NCI-H1436 treated with DMSO at 0.1 percent for 48 hours (cell line): ENCODE data around the gene MEAF6.
"Not testable (repeated sequence)": the region's sequence is repeated elsewhere in the genome, so short reads cannot be mapped to it uniquely, and the experiment has no call there.

Experiments
- DNase-seq: peaks from one replicate; lab custom pipeline; 2025; lab: John Stamatoyannopoulos, UW

The MEAF6 gene

DNA sequence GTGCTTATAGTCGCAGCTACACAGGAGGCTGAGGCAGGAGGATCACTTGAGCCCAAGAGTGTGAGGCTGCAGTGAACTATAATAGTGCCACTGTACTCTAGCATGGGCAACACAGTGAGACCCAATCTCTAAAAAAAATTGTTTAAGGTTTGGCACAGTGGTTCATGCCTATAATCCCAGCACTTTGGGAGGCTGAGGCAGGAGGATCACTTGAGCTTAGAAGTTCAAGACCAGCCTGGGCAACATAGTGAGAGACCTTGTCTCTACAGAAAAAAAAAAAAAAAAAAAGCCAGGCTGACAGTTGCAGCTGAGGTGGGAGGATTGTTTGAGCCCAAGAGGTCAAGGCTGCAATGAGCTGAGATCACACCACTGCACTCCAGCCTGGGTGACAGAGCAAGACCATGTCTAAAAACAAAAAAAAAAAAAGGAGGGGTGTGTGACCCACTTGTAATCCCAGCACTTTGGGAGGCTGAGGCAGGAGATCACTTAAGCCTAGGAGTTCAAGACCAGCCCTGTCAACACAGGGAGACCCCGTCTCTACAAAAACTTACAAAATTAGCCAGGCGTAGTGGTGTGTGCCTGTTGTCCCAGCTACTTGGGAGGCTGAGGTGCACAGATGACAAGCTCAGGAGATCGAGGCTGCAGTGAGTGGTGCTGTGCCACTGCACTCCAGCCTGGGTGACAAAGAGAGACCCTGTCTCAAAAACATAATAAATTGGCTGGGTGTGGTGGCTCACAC is 18.0 kb upstream of the MEAF6 start:
- DNase-seq, result not testable (repeated sequence)

DNA sequence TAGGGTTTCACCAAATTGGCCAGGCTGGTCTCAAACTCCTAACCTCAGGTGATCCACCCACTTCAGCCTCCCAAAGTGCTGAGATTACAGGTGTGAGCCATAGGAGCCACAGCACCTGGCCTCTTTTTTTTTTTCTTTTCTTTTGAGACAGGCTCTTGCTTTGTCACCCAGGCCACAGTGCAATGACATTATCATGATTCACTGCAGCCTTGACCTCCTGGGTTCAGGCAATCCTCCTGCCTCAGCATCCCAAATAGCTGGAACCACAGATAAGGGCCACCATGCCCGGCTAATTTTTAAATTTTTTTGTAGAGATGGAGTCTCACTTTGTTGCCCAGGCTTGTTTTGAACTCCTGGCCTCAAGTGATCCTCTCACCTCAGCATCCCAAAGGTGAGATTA is 15.3 kb upstream of the MEAF6 start:
- DNase-seq, result not testable (repeated sequence)

DNA sequence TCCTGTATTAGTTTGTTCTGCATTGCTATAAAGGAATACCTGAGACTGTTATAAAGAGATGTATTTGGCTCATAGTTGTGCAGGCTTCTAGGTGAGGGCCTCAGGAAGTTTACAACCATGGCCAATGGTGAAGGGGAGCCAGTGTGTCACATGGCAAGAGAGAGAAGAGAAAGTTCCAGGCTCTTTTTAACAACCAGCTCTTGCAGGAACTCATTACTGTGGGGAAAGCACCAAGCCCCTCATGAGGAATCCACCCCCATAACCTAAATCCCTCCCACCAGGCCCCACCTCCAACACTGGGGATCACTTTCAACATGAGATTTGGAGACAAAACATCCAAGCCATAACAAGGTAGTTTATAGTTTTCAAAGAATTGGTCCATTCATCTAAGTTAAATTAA is 5.0 kb upstream of the MEAF6 start:
- no peak for DNase-seq

DNA sequence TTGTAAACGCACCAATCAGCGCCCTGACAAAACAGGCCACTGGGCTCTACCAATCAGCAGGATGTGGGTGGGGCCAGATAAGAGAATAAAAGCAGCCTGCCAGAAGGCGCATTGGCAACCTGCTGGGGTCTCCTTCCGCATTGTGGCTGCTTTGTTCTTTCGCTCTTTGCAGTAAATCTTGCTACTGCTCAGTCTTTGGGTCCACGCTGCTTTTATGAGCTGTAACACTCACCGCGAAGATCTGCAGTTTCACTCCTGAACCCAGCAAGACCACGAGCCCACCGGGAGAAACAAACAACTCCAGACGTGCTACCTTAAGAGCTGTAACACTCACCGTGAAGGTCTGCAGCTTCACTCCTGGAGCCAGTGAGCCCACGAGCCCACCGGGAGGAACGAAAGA is 4.4 kb upstream of the MEAF6 start:
- DNase-seq, result not testable (repeated sequence)

DNA sequence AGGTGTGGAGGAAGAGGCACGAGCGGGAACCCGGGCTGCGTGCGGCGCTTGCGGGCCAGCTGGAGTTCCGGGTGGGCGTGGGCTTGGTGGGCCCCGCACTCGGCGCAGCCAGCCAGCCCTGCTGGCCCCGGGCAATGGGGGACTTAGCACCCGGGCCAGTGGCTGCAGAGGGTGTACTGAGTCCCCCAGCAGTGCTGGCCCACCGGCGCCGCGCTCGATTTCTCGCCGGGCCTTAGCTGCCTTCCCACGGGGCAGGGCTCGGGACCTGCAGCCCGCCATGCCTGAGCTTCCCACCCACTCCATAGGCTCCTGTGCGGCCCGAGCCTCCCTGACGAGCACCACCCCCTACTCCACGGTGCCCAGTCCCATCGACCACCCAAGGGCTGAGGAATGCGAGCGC is 3.7 kb upstream of the MEAF6 start:
- DNase-seq, result not testable (repeated sequence)

DNA sequence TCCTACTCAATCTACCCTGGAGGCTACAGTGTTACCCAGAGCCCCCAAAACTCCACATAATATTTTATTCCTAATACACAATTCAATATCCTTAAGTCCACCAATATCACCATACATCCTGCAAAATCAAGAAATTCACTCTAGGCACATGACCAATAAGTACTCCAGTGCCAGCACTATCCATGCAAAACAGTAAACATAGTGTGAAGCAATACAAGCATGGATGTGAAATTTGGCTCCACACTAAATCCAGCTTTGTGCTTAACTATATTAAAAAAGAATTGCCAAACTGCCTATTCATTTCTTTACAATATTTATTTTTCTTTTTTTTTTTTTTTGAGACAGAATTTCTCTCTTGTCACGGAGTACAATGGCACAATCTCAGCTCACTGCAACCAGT is 3.0 kb upstream of the MEAF6 start:
- no peak for DNase-seq

DNA sequence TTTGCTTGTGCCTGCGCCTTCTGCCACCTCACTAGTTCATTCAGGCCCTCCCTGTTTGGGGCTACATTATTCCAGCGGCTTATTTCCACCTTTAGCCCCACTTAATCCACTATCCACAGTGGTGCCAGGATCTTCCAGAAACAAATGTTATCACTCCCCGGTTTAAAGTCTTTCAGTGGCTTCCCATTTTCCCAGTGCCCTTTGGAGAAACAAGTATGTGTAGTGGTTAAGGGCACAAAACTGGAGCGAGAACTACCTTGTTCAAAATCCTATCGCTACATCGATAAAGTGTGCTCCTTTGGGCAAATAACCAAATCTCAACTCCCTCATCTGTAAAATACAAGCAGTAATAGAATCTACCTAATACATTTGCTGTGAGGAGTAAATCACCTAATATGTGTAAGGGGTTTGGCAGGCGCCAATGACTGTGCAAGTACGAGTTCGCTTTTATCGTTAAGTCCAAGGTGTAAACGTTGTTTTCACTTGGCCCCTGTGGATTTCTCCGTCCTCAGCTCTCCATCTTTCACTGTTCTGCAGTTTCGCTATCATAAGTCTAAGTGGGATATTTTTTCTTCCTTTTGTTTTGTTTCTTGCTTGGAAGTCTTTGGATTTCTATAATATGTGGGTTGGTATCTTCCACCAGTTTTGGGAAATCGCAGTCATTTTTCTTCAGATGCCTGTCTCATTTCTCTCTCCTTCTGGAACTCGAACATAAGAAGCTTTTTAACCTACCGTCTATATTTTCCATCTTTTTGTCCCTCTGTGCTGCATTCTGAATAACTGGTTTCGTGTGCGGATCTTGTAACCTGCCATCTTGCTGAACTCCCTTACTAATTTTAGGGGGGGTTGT is 844 bp upstream of the MEAF6 start:
- no peak for DNase-seq

DNA sequence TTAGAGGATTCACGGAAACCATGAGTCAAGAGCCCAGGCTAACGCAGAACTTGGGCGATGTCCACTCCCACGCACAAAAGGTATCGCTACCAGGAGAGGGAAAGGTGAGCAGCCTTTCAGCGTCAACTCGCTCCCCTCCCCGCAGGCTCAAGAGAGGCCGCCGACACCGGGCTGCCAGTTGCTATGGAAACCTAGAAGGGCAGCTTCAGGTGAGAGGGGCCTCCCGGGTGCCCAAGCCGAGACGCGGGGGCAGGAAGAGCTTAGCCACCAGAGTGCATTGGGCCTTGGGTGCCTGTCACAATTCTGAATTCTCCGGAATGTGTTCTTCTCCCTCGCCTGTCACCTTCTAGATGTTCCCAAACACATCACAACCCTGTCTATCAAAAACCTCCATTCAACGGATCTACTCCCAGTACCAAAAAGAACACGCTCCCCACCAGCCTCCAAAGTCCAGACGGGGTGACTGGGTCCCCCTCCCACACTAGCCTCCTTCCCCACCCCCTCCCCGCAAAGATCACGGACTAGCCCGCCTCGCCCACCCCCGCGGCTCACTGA is 694 bp downstream of the MEAF6 start:
- no peak for DNase-seq

DNA sequence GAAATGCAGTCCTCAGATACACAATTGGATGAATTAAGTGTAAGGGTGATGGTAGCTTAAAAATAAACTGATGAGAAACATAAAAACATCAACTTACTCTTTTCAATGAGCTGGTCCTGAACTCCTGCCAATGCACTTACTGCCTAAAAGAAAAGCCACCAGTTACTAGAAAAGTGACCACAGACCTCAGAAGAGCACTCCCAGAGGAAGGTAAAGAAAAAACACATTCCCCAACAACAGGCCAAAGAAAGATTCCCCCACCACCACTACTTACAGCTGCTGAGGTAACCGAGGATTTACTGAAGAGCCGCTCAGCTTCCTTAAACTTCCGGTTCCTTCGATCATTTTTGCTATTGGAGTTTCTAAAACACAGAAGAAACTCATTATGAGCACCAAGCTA is 5.4 kb downstream of the MEAF6 start:
- no peak for DNase-seq

DNA sequence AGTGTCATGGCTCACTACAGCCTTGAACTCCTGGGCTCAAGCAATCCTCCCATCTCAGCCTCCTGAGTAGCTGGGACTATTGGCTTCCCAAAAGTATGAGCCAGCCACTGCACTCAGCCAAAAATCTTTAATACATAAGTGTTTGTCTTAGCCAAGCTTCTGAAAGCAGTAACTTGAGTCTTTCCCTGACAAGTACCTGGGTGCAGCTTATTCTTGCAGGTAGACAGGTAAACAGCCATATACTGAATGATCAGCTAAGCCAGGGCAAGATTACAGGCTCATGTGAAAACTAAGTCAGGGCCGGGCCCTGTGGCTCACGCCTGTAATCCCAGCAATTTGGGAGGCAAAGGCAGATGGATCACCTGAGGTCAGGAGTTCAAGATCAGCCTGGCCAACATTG is 7.8 kb downstream of the MEAF6 start:
- no peak for DNase-seq

DNA sequence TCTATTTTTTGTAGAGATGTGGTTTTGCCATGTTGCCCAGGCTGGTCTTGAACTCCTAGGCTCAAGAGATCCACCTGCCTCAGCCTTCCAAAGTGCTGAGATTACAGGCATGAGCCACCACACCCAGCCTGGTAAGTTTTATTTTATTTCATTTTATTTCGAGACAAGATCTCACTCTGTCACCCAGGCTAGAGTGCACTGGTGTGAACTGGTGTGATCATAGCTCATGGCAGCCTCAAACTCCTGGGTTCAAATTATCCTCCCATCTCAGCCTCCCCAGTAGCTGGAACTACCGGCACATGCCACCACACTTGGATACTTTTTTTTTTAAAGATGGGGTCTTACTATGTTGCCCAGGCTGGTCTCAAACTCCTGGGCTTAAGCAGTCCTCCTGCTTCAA is 11.8 kb downstream of the MEAF6 start:
- not testable (repeated sequence) for DNase-seq

DNA sequence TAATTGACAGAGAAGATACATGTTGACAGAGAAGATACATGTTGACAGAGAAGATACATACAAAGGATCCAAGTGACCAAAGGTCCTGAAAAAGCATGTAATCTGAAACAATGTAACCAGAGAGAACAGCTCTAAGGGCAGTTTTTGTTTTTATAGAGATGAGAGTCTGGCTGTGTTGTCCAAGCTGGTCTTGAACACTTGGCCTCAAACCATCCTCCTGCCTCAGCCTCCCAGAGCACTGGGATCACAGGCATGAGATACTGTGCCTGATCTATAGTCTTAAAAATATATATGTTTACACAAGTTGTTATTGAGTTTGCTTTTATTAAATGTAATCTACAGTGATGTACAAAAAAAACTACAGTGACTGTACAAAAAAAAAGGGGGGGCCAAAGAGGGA is 12.5 kb downstream of the MEAF6 start:
- DNase-seq, result no peak

DNA sequence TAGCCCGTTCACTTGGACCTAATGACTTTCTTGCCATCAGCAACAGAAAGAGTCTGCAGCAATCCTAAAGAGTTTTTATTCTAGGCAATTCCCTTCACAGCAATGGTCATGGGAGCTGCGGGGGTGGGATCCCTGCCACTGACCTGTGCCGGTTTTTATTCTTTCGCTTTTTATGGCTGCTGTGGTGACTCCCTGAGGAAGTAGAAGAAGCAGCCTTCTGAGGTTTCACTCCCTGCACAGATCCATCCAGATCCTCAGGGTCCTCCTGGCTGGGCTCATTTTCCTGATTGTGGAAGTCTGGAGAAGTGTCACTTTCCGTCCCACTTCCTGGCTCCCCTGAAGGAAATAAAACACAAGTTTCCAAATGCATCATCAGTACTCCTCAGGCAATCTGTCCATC is 12.9 kb downstream of the MEAF6 start:
- DNase-seq, result no peak

DNA sequence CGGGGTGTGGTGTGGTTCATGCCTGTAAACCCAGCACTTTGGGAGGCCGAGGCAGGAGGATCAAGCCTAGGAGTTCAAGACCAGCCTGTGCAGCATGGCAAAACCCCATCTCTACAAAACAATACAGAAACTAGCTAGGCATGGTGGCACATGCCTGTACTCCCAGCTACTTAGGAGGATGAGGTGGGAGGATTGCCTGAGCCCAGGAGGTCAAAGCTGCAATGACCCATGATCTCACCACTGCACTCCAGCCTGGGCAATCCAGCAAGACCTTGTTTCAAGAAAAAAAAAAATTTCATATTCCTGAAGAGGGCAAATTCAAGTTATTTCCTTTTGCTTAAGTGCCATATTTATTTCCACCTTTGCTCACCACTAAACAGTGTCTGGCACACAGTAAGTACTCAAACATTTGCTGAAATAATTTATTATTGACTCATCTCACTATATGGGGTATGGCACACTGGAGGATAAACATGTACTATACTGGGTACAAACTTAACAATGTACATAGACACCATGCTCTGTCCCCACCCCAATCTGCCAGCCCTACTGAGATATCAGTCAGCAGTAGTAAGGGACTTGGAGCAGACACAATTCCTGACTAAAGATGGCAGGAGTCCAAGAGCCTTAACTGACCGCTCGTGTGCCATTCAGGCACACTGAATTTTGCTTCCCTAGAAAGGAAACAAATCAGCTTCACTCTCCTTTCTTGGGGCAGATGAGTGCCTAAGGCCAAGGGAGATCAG is 15.5 kb downstream of the MEAF6 start:
- DNase-seq, result no peak

DNA sequence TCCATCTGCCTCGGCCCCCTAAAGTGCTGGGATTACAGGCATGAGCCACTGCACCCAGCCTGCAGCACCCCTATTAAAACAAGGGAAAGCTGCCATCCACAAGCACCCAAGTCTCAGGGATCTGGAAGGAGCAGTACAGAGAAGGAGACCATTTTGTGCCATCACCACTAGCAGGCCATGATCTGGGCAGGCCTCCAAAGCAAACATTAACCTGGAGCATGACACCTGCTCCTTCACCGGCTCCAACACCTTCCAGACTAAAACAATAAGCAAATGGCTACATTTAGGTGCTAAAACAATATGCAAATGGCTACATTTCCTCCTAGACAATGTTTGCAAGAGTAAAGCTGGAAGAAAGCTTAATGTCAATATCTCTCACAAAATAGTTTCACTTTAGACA is 16.7 kb downstream of the MEAF6 start:
- DNase-seq, result peak; percentile 42

DNA sequence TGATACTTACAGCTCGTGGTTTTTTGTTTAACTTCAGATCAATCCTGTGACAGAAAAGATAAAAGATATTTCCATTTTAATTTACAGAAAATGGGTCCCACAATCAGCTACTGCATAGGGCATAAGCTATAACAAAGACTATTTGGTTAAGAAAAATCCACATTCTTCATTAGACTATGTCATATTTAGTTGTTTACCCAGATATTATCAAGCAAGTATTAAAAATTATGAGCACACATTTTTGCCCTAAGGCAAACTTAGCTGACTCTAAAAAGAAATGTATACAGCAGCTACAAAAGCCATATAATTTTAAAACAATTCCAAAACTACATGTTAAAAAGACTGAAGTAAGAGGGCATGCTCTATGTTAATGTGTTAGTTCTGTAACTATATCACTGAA is 18.7 kb downstream of the MEAF6 start:
- DNase-seq, result no peak

DNA sequence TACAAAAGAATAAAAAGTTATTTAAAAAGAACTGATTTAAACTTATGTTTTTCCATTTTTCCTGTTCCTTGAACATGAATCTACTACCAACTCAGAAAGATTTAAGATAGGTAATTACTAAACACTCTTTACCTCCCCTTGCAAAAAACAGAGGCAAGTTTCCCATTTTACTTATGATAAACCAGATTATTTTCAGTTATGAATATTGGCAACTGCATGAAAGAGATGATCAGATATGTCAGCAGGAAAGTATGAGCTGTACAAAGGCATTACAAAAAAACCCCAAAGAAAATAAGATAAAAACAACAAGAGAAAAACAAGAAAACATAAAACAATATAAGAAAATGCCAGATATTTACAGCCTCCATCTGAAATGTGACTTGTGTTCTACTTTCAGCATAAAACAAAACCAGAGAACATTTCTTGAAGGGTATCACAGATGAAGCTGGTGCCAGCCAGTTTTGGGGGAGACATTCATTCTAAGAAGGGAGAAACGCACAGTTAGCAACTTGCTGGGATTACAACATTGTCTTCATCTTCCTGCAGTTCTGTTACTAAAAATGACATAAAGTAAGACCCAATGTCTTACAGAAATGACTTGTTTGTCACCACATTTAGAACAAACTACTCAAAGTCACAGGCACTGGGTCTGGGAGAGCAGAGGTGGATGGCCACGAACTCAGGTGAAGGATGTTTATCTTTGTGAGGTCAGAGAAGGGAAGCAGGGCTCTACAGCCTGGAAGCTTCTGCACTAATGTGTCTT is 21.0 kb downstream of the MEAF6 start:
- no peak for DNase-seq

DNA sequence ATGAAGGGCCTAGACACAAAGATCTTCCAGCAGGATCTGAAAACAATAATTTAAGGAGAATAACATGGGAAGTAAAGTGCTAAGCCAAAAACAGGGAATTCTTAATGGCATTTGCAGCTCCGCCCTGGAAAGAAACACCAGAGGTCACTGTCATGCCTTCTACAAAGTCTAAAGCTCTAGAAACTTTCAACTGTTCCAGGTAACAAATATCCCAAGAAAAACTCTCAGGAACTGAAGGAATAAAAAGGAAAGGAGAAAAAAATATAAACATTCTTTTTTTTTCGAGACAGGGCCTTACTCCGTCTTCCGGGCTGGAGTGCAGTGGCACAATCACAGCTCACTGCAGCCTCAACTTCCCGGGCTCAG is 27.0 kb downstream of the MEAF6 start:
- no peak for DNase-seq

DNA sequence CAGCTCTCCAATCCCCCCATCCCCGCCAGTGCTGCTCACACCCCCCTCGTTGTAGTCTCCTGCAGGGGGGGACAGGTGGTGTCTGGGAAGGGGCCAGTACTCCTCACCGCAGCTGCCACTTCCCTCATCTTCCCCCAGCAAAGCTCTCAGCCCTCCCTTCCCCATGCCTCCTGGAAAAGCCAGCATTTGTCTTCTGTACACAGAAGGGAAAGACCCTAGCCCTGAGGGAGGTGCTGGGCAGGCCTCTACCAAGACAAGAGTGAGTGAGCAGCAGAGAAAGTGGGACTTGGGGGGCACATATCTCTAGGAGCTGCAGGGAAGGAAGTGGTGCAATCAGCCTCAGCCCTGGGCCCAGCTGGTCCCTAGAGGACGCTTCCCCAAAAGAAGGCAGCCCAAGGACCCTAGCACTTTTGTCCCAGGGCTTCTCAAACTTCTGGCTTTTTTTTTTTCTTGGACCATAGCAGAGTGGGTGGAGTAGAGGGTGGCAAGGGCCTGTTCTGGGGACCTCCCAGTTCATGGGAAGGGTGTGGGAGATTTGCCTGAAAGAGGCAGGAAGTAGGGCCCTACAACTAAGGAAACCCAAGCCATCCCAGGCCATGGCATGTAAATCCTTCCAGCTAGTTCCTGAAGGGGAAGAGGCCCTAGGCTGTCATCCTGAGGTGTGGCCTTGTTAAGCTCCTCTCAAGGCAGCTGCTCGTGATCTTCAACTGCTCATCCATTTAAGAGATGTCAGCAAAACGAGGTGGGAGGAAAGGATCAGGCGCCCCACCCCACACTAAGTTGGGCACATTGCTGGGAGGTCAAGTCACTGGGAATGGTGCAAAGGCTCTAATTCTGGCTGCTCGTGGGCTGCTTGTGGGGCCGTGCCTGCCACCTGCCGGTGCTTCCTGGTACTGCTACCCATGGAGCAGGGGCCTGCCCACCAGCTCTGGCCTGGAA is 27.6 kb downstream of the MEAF6 start:
- DNase-seq, result no peak

DNA sequence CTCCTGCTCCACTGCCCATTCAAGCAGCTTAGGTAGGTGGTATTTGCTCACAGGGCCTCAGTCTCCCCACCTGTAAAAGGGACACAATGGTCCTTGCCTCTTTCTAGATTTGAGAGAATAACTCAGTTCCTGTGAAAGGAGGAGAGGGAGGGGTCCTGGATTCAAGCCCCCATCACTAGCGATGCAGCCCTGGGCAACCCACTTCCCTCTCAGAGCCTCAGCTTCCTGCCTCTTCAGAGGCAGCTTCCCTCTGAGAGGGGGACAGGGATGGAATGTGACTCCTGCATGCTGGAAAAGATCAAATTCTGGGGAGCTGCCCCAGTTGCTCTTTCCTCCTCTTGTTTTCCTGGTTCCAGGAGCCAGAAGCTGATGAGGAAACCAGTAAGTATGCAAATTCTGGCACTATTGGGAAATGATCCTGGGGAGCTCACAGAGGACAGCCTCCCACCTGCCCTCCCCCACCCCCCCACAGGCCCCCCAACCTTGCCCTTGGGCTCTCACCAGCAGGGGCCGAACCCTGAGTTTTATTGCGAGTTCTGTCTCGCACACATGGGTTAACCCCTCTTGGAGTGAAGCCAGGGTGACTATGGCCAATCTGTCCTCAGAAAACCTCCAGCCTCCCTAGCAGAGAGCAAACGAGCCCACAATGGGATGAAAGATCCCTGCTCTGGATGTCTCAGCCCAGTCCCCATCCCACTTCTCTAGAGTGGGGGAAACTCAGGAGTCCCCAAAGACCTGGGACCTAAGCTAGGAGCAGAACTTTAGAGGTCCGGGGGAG is 28.5 kb downstream of the MEAF6 start:
- DNase-seq, result no peak
